ENCODE data around the gene HSPA9. TPM values are rescaled to one million over a fixed set of nuclear protein-coding genes. Genes with fewer than 3 reads are reported as not detected.
A peak's percentile ranks its signal among the peaks of the same experiment; 100 is the strongest.

The HSPA9 gene
- total RNA-seq, 1 experiment from 2014 or later, result 460 TPM

DNA sequence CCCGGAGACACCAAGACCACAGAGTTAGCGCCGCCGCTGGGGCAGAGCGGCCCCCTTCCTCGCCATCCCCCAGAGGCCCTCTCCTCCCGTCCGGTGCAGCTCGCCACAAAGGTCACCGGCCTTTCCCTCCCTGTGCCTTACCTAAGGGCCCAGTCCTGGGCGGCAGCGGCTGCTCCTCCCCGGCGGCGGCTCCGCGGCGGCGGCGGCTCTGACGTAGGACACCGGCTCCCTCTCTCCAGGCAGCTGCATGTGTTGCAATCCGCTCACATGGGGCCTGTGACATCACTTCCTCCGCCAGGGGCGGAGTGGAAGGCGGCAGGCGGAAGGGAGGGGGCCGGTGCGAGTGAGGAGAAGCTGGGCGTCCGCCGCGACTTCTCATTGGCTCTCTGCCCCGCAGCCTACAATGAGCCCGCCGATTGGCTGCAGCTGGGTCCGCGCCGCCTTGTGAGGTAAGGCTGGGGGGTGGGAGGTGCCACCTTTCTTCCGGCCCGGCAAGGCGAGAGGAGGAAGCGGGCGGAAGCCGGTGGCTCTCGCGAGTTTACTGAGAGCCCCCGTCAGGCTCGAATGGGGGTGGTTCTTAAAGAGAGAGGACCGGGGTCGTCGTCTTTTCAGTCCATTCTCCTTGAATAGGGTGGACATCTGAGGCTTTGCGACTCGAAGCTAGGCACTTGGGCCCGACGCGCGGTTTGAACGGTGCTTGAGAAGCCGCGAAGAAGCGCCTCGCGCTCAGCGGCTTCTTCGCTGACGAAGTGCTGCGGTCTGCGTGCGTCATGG lies 32.1 kb downstream of the HSPA9 start, which contains the start of gene ETF1:
Gene ETF1, minus strand, starts transcription at position 281 of the 774 bp plus-strand sequence. CDS start 318 bp downstream, outside the sequence.
- Mint-ChIP-seq H3K4me1 (ENCODE audit: low read depth, unreplicated experiment) (peaks cover 51% of the 10 kb centered on the region), H3K4me3 (ENCODE audit: low read depth, unreplicated experiment) (peak within 1 kb of the TSS; percentile 80), H3K27me3 (ENCODE audit: unreplicated experiment) (no peaks in the 10 kb centered on the region), H3K36me3 (ENCODE audit: insufficient read depth, unreplicated experiment) (peaks cover 51% of the 10 kb centered on the region), H3K9me3 (ENCODE audit: low read depth, unreplicated experiment) (no peaks in the 10 kb centered on the region), H3K27ac (ENCODE audit: unreplicated experiment) (peak within 1 kb of the TSS; percentile 88)
- CTCF ChIA-PET, result interaction anchor here (0.7 to 1.0 kb wide), 3 partner anchors 13 to 189 kb away, joined by 3 read pairs; partner anchors contain the start of gene EGR1
- TF ChIP-seq, protein P1, sequence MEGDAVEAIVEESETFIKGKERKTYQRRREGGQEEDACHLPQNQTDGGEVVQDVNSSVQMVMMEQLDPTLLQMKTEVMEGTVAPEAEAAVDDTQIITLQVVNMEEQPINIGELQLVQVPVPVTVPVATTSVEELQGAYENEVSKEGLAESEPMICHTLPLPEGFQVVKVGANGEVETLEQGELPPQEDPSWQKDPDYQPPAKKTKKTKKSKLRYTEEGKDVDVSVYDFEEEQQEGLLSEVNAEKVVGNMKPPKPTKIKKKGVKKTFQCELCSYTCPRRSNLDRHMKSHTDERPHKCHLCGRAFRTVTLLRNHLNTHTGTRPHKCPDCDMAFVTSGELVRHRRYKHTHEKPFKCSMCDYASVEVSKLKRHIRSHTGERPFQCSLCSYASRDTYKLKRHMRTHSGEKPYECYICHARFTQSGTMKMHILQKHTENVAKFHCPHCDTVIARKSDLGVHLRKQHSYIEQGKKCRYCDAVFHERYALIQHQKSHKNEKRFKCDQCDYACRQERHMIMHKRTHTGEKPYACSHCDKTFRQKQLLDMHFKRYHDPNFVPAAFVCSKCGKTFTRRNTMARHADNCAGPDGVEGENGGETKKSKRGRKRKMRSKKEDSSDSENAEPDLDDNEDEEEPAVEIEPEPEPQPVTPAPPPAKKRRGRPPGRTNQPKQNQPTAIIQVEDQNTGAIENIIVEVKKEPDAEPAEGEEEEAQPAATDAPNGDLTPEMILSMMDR (IDR thresholded peaks at IDR 0.05; ENCODE audit: unreplicated experiment), result no peak
- intact Hi-C loops (cut with micrococcal nuclease; ENCODE audit: unreplicated experiment), result loop anchor here (10.0 kb wide), 1 partner anchor 78 kb away; the partner anchor contains the start of gene EGR1
- DNase-seq, result peak; percentile 100
- no TSS peak for BruUV-seq (replicated peaks)

- BruUV-seq (replicated peaks), result TSS peak; percentile 35
- peaks cover 51% of the 10 kb centered on the region for H3K36me3 Mint-ChIP-seq (ENCODE audit: insufficient read depth, unreplicated experiment)
Measured at GRCh38 chr5:138542180-138542955, 32.8 kb downstream of the HSPA9 start.

GRCh38 chr5:138541511-138542179 lies 33.6 kb downstream of the HSPA9 start:
- intact Hi-C loops (cut with micrococcal nuclease; ENCODE audit: unreplicated experiment), result loop anchor here (10.0 kb wide), 1 partner anchor 77 kb away; the partner anchor contains the start of gene EGR1
- Mint-ChIP-seq H3K27me3 (ENCODE audit: unreplicated experiment) (no peaks in the 10 kb centered on the region), H3K9me3 (ENCODE audit: low read depth, unreplicated experiment) (no peaks in the 10 kb centered on the region), H3K4me1 (ENCODE audit: low read depth, unreplicated experiment) (peaks cover 47% of the 10 kb centered on the region), H3K4me3 (ENCODE audit: low read depth, unreplicated experiment) (peak overlapping the region; percentile 80), H3K27ac (ENCODE audit: unreplicated experiment) (peak overlapping the region; percentile 88), H3K36me3 (ENCODE audit: insufficient read depth, unreplicated experiment) (peaks cover 51% of the 10 kb centered on the region)
- TF ChIP-seq, protein P1 (IDR thresholded peaks at IDR 0.05; ENCODE audit: unreplicated experiment), result no peak
- no TSS peak for BruUV-seq (replicated peaks)
- no peak for DNase-seq
- CTCF ChIA-PET, result interaction anchor here (0.6 kb wide), 1 partner anchor 415 kb away, joined by 3 read pairs; no protein-coding TSS in a partner anchor

More at GRCh38 chr5:138542180-138542955, 32.8 kb downstream of the HSPA9 start:
- CTCF ChIA-PET, result interaction anchor here (0.7 to 1.0 kb wide), 3 partner anchors 13 to 188 kb away, joined by 3 read pairs; partner anchors contain the start of gene EGR1
- TF ChIP-seq, protein P1 (IDR thresholded peaks at IDR 0.05; ENCODE audit: unreplicated experiment), result no peak
- peak overlapping the region; percentile 80 for H3K4me3 Mint-ChIP-seq (ENCODE audit: low read depth, unreplicated experiment)
- peak overlapping the region; percentile 88 for H3K27ac Mint-ChIP-seq (ENCODE audit: unreplicated experiment)
- intact Hi-C loops (cut with micrococcal nuclease; ENCODE audit: unreplicated experiment), result loop anchor here (10.0 kb wide), 1 partner anchor 78 kb away; the partner anchor contains the start of gene EGR1
- DNase-seq, result peak; percentile 13
- H3K4me1 Mint-ChIP-seq (ENCODE audit: low read depth, unreplicated experiment), result peaks cover 47% of the 10 kb centered on the region
- no peaks in the 10 kb centered on the region for H3K9me3 Mint-ChIP-seq (ENCODE audit: low read depth, unreplicated experiment)
- H3K27me3 Mint-ChIP-seq (ENCODE audit: unreplicated experiment), result no peaks in the 10 kb centered on the region

- H3K36me3 Mint-ChIP-seq (ENCODE audit: insufficient read depth, unreplicated experiment), result peaks cover 61% of the 10 kb centered on the region
- TF ChIP-seq, protein P1 (IDR thresholded peaks at IDR 0.05; ENCODE audit: unreplicated experiment), result no peak
- no peaks in the 10 kb centered on the region for H3K9me3 Mint-ChIP-seq (ENCODE audit: low read depth, unreplicated experiment)
- peak overlapping the region; percentile 19 for H3K27ac Mint-ChIP-seq (ENCODE audit: unreplicated experiment)
- no peaks in the 10 kb centered on the region for H3K27me3 Mint-ChIP-seq (ENCODE audit: unreplicated experiment)
- no TSS peak for BruUV-seq (replicated peaks)
- no peak for DNase-seq
- CTCF ChIA-PET, result interaction anchor here (1.0 kb wide), 1 partner anchor 40 kb away, joined by 4 read pairs; no protein-coding TSS in a partner anchor
- no peak overlapping the region for H3K4me3 Mint-ChIP-seq (ENCODE audit: low read depth, unreplicated experiment)
- H3K4me1 Mint-ChIP-seq (ENCODE audit: low read depth, unreplicated experiment), result peaks cover 31% of the 10 kb centered on the region
- intact Hi-C loops (cut with micrococcal nuclease; ENCODE audit: unreplicated experiment), result loop anchor here (10.0 kb wide), 1 partner anchor 75 kb away; the partner anchor contains the start of gene EGR1
Measured at GRCh38 chr5:138539791-138540190, 35.4 kb downstream of the HSPA9 start.

All from Calu3 (cell line).